ENCODE measurements around the gene AACS. TPM values are rescaled to one million over a fixed set of nuclear protein-coding genes. Genes with fewer than 3 reads are reported as not detected.

Gene AACS
- polyA plus RNA-seq, 1 donor from 2014 or later: 33.2 TPM

DNA sequence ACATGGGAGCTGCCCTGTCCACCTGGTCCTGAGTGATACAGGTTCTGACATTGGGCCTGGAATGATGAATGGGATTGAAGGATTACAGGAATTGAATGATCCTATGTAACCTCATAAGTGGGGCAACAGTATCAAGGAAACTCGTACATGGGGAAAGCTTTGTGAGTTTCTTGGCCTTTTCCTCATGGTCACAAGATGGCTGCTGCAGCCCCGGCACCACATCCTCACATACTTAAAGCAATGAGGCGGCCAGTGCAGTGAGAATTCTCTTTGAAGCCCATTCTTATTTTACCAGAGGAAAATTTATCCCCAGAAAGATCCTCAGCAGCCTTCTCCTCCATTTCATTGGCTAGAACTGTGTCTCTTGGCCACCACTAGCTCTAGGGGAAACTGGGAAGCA, 91.9 kb downstream of the AACS start:
- no peak overlapping the region for H3K9ac ChIP-seq (ENCODE audit: low read length)
- no peak overlapping the region for H2AFZ ChIP-seq (ENCODE audit: low read depth, low read length)
- no peaks in the 10 kb centered on the region for H3F3A ChIP-seq (ENCODE audit: insufficient read depth, low read length, poor library complexity, severe bottlenecking)
- H3K27me3 ChIP-seq (ENCODE audit: insufficient read depth, low read depth, low read length): no peaks in the 10 kb centered on the region
- H3K9me3 ChIP-seq (ENCODE audit: low read length): no peaks in the 10 kb centered on the region
- H3K4me2 ChIP-seq (ENCODE audit: low read length): no peak overlapping the region
- no peaks in the 10 kb centered on the region for H4K20me1 ChIP-seq (ENCODE audit: insufficient read depth)
- no peak overlapping the region for H3K4me3 ChIP-seq (ENCODE audit: low read length)
- no peak for TF ChIP-seq SMC3 (conservative IDR thresholded peaks at IDR 0.05; ENCODE audit: poor library complexity)
- TF ChIP-seq RAD21 (conservative IDR thresholded peaks at IDR 0.05): no peak
- TF ChIP-seq POLR2AphosphoS5 (IDR thresholded peaks at IDR 0.05): no peak
- TF ChIP-seq MXI1 (conservative IDR thresholded peaks at IDR 0.05; ENCODE audit: poor library complexity, severe bottlenecking): no peak
- no peak for TF ChIP-seq TAF1 (IDR thresholded peaks at IDR 0.05; ENCODE audit: low read depth)
- TF ChIP-seq, protein P1, sequence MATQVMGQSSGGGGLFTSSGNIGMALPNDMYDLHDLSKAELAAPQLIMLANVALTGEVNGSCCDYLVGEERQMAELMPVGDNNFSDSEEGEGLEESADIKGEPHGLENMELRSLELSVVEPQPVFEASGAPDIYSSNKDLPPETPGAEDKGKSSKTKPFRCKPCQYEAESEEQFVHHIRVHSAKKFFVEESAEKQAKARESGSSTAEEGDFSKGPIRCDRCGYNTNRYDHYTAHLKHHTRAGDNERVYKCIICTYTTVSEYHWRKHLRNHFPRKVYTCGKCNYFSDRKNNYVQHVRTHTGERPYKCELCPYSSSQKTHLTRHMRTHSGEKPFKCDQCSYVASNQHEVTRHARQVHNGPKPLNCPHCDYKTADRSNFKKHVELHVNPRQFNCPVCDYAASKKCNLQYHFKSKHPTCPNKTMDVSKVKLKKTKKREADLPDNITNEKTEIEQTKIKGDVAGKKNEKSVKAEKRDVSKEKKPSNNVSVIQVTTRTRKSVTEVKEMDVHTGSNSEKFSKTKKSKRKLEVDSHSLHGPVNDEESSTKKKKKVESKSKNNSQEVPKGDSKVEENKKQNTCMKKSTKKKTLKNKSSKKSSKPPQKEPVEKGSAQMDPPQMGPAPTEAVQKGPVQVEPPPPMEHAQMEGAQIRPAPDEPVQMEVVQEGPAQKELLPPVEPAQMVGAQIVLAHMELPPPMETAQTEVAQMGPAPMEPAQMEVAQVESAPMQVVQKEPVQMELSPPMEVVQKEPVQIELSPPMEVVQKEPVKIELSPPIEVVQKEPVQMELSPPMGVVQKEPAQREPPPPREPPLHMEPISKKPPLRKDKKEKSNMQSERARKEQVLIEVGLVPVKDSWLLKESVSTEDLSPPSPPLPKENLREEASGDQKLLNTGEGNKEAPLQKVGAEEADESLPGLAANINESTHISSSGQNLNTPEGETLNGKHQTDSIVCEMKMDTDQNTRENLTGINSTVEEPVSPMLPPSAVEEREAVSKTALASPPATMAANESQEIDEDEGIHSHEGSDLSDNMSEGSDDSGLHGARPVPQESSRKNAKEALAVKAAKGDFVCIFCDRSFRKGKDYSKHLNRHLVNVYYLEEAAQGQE (IDR thresholded peaks at IDR 0.05; ENCODE audit: borderline replicate concordance): no peak
- TF ChIP-seq, protein P2, sequence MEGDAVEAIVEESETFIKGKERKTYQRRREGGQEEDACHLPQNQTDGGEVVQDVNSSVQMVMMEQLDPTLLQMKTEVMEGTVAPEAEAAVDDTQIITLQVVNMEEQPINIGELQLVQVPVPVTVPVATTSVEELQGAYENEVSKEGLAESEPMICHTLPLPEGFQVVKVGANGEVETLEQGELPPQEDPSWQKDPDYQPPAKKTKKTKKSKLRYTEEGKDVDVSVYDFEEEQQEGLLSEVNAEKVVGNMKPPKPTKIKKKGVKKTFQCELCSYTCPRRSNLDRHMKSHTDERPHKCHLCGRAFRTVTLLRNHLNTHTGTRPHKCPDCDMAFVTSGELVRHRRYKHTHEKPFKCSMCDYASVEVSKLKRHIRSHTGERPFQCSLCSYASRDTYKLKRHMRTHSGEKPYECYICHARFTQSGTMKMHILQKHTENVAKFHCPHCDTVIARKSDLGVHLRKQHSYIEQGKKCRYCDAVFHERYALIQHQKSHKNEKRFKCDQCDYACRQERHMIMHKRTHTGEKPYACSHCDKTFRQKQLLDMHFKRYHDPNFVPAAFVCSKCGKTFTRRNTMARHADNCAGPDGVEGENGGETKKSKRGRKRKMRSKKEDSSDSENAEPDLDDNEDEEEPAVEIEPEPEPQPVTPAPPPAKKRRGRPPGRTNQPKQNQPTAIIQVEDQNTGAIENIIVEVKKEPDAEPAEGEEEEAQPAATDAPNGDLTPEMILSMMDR (IDR thresholded peaks at IDR 0.05; ENCODE audit: poor library complexity, severe bottlenecking): no peak
- H3K27ac ChIP-seq (ENCODE audit: low read length): no peak overlapping the region
- H3K79me2 ChIP-seq (replicated peaks; ENCODE audit: insufficient read depth, low read length): no peaks in the 10 kb centered on the region
- no peaks in the 10 kb centered on the region for H3K36me3 ChIP-seq (ENCODE audit: insufficient read depth, low read length)
- no peaks in the 10 kb centered on the region for H3K9me2 ChIP-seq (ENCODE audit: insufficient read depth, low read length)

DNA sequence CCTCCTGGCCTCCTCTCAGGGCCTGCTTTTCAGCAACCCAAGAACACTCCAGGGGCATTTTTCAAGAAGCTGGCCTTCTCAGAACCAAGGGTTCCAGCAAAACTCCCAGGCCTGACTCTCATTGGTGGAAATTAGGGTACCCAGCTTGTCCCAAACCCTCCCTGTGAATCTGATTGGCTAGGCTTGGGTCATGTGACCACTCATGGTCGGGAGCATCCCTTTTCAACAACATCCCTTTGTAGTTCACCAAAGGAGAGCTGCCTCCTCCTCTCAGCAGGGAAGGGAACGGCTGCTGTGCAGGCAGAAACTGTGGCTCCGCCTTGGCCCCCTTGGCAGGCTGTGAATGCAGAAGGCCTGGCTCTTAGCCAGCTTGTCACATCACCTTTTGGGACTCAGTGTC, 94.5 kb downstream of the AACS start:
- TF ChIP-seq TAF1 (IDR thresholded peaks at IDR 0.05; ENCODE audit: low read depth) (no peak), EZH2 (IDR thresholded peaks at IDR 0.05; ENCODE audit: borderline replicate concordance, insufficient read depth, low read length, poor library complexity, severe bottlenecking) (no peak), EP300 (conservative IDR thresholded peaks at IDR 0.05; ENCODE audit: poor library complexity, severe bottlenecking) (no peak), RAD21 (conservative IDR thresholded peaks at IDR 0.05) (no peak), SMC3 (conservative IDR thresholded peaks at IDR 0.05; ENCODE audit: poor library complexity) (no peak), MXI1 (conservative IDR thresholded peaks at IDR 0.05; ENCODE audit: poor library complexity, severe bottlenecking) (no peak), POLR2AphosphoS5 (IDR thresholded peaks at IDR 0.05) (no peak)
- TF ChIP-seq, protein P2 (IDR thresholded peaks at IDR 0.05; ENCODE audit: poor library complexity, severe bottlenecking): no peak
- TF ChIP-seq, protein P1 (IDR thresholded peaks at IDR 0.05; ENCODE audit: borderline replicate concordance): no peak
- H3K27ac ChIP-seq (ENCODE audit: low read length): no peak overlapping the region
- H3F3A ChIP-seq (ENCODE audit: insufficient read depth, low read length, poor library complexity, severe bottlenecking): no peaks in the 10 kb centered on the region
- no peaks in the 10 kb centered on the region for H4K20me1 ChIP-seq (ENCODE audit: insufficient read depth)
- H3K36me3 ChIP-seq (ENCODE audit: insufficient read depth, low read length): no peaks in the 10 kb centered on the region
- H3K27me3 ChIP-seq (ENCODE audit: insufficient read depth, low read depth, low read length): no peaks in the 10 kb centered on the region
- no peak overlapping the region for H3K4me2 ChIP-seq (ENCODE audit: low read length)
- H2AFZ ChIP-seq (ENCODE audit: low read depth, low read length): no peak overlapping the region
- no peaks in the 10 kb centered on the region for H3K9me2 ChIP-seq (ENCODE audit: insufficient read depth, low read length)
- H3K9me3 ChIP-seq (ENCODE audit: low read length): no peaks in the 10 kb centered on the region
- H3K9ac ChIP-seq (ENCODE audit: low read length): no peak overlapping the region
- H3K4me3 ChIP-seq (ENCODE audit: low read length): no peak overlapping the region
- H3K79me2 ChIP-seq (replicated peaks; ENCODE audit: insufficient read depth, low read length): no peaks in the 10 kb centered on the region
